GM12878 (cell line): Measurements from ENCODE around the gene SPAG6.

Experiments
- POLR2AphosphoS5 ChIP-seq: IDR thresholded peaks from 2 replicates; pipeline ENCODE4 v1.6.1; 2011; ENCODE audit warnings: mild to moderate bottlenecking, low read length, inconsistent platforms
- RCOR1 ChIP-seq: conservative IDR thresholded peaks from 2 replicates; pipeline ENCODE4 v1.6.1; 2012; ENCODE audit warnings: low read depth, low read length, improper control_type of control experiment
- SMC3 ChIP-seq: IDR thresholded peaks from 2 replicates; pipeline ENCODE4 v1.6.1; 2011; ENCODE audit warnings: low read length, improper control_type of control experiment, borderline replicate concordance
- SP1 ChIP-seq: IDR thresholded peaks from one replicate; pipeline ENCODE4 v1.6.1; 2011; ENCODE audit warnings: low read depth, low read length
- TARDBP ChIP-seq: IDR thresholded peaks from 2 replicates; pipeline ENCODE4 v1.6.1; 2016; ENCODE audit warnings: borderline replicate concordance
- TF ChIP-seq, protein P1 (sequence below): fragments of 450-650 bp; formaldehyde crosslinking; IDR thresholded peaks from 2 replicates; pipeline ENCODE4 v1.5.0; 2022; ENCODE audit warnings: mild to moderate bottlenecking, missing genetic modification characterization
- TF ChIP-seq, protein P2 (sequence below), 3 experiments: IDR thresholded peaks in 2 of 3; conservative IDR thresholded peaks in 1 of 3; 2 replicates each; pipeline ENCODE4 v1.5.1; 2011; ENCODE audit warnings: low read depth in 3 of 3, low read length in 3 of 3, mild to moderate bottlenecking in 3 of 3, control low read depth in 2 of 3, moderate library complexity in 2 of 3, inconsistent platforms in 1 of 3, mixed read lengths in 1 of 3; ENCODE audit not compliant: control insufficient read depth in 2 of 3, insufficient read depth in 1 of 3; ENCODE audit errors: extremely low read depth in 1 of 3
- TF ChIP-seq, protein P3 (sequence below): IDR thresholded peaks from 2 replicates; pipeline ENCODE4 v1.6.1; 2012; ENCODE audit warnings: low read depth, low read length, improper control_type of control experiment
- TF ChIP-seq, protein P4 (sequence below): fragments of 450-650 bp; IDR thresholded peaks from 2 replicates; pipeline ENCODE4 v1.6.1; 2016; ENCODE audit warnings: mild to moderate bottlenecking
- TF ChIP-seq, protein P5 (sequence below): IDR thresholded peaks from 2 replicates; pipeline ENCODE4 v1.6.1; 2012; ENCODE audit warnings: mild to moderate bottlenecking, low read depth, low read length

DNA sequence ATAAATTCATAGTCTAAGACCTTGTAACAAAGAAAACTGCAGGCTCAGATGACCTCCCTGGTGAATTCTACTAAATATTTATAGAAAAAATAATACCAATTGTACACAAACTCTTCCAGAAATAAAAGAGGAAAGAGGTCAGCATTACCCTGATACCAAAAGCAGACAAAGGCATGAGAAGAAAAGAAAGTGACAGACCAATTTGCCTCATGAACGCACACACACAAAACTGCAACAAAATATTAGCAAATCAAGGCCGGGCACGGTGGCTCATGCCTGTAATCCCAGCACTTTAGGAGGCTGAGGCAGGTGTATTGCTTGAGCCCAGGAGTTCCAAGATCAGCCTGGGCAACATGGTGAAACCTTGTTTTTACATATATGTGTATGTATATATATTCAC, 41.8 kb upstream of the SPAG6 start:
- TF ChIP-seq, protein P1, sequence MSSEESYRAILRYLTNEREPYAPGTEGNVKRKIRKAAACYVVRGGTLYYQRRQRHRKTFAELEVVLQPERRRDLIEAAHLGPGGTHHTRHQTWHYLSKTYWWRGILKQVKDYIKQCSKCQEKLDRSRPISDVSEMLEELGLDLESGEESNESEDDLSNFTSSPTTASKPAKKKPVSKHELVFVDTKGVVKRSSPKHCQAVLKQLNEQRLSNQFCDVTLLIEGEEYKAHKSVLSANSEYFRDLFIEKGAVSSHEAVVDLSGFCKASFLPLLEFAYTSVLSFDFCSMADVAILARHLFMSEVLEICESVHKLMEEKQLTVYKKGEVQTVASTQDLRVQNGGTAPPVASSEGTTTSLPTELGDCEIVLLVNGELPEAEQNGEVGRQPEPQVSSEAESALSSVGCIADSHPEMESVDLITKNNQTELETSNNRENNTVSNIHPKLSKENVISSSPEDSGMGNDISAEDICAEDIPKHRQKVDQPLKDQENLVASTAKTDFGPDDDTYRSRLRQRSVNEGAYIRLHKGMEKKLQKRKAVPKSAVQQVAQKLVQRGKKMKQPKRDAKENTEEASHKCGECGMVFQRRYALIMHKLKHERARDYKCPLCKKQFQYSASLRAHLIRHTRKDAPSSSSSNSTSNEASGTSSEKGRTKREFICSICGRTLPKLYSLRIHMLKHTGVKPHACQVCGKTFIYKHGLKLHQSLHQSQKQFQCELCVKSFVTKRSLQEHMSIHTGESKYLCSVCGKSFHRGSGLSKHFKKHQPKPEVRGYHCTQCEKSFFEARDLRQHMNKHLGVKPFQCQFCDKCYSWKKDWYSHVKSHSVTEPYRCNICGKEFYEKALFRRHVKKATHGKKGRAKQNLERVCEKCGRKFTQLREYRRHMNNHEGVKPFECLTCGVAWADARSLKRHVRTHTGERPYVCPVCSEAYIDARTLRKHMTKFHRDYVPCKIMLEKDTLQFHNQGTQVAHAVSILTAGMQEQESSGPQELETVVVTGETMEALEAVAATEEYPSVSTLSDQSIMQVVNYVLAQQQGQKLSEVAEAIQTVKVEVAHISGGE (CRISPR knock-in tag) = no peak
- TF ChIP-seq SMC3 = no peak
- TF ChIP-seq TARDBP = no peak
- no peak for TF ChIP-seq SP1
- TF ChIP-seq, protein P2, sequence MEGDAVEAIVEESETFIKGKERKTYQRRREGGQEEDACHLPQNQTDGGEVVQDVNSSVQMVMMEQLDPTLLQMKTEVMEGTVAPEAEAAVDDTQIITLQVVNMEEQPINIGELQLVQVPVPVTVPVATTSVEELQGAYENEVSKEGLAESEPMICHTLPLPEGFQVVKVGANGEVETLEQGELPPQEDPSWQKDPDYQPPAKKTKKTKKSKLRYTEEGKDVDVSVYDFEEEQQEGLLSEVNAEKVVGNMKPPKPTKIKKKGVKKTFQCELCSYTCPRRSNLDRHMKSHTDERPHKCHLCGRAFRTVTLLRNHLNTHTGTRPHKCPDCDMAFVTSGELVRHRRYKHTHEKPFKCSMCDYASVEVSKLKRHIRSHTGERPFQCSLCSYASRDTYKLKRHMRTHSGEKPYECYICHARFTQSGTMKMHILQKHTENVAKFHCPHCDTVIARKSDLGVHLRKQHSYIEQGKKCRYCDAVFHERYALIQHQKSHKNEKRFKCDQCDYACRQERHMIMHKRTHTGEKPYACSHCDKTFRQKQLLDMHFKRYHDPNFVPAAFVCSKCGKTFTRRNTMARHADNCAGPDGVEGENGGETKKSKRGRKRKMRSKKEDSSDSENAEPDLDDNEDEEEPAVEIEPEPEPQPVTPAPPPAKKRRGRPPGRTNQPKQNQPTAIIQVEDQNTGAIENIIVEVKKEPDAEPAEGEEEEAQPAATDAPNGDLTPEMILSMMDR (IDR thresholded peaks at IDR 0.05 in 2 of 3, conservative IDR thresholded peaks at IDR 0.05 in 1 of 3; ENCODE audit: control insufficient read depth in 2 of 3, extremely low read depth in 1 of 3, insufficient read depth in 1 of 3, low read depth in 3 of 3, low read length in 3 of 3) = no peak
- TF ChIP-seq, protein P3, sequence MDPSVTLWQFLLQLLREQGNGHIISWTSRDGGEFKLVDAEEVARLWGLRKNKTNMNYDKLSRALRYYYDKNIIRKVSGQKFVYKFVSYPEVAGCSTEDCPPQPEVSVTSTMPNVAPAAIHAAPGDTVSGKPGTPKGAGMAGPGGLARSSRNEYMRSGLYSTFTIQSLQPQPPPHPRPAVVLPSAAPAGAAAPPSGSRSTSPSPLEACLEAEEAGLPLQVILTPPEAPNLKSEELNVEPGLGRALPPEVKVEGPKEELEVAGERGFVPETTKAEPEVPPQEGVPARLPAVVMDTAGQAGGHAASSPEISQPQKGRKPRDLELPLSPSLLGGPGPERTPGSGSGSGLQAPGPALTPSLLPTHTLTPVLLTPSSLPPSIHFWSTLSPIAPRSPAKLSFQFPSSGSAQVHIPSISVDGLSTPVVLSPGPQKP = no peak
- TF ChIP-seq, protein P4, sequence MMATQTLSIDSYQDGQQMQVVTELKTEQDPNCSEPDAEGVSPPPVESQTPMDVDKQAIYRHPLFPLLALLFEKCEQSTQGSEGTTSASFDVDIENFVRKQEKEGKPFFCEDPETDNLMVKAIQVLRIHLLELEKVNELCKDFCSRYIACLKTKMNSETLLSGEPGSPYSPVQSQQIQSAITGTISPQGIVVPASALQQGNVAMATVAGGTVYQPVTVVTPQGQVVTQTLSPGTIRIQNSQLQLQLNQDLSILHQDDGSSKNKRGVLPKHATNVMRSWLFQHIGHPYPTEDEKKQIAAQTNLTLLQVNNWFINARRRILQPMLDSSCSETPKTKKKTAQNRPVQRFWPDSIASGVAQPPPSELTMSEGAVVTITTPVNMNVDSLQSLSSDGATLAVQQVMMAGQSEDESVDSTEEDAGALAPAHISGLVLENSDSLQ = no peak
- TF ChIP-seq, protein P5, sequence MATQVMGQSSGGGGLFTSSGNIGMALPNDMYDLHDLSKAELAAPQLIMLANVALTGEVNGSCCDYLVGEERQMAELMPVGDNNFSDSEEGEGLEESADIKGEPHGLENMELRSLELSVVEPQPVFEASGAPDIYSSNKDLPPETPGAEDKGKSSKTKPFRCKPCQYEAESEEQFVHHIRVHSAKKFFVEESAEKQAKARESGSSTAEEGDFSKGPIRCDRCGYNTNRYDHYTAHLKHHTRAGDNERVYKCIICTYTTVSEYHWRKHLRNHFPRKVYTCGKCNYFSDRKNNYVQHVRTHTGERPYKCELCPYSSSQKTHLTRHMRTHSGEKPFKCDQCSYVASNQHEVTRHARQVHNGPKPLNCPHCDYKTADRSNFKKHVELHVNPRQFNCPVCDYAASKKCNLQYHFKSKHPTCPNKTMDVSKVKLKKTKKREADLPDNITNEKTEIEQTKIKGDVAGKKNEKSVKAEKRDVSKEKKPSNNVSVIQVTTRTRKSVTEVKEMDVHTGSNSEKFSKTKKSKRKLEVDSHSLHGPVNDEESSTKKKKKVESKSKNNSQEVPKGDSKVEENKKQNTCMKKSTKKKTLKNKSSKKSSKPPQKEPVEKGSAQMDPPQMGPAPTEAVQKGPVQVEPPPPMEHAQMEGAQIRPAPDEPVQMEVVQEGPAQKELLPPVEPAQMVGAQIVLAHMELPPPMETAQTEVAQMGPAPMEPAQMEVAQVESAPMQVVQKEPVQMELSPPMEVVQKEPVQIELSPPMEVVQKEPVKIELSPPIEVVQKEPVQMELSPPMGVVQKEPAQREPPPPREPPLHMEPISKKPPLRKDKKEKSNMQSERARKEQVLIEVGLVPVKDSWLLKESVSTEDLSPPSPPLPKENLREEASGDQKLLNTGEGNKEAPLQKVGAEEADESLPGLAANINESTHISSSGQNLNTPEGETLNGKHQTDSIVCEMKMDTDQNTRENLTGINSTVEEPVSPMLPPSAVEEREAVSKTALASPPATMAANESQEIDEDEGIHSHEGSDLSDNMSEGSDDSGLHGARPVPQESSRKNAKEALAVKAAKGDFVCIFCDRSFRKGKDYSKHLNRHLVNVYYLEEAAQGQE = no peak
- TF ChIP-seq POLR2AphosphoS5 = no peak
- TF ChIP-seq RCOR1 = no peak
